GM12865 (cell line): Measurements from ENCODE around the gene E2F8.
"Not testable (repeated sequence)": the region's sequence is repeated elsewhere in the genome, so short reads cannot be mapped to it uniquely, and the experiment has no call there.

Experiments
- DNase-seq: peaks from one replicate; pipeline ENCODE4 v3.0.0; 2010; ENCODE audit warnings: low read depth
- H3K4me3 ChIP-seq: 2 replicates; pipeline ENCODE4 v1.5.1; 2011; ENCODE audit warnings: mild to moderate bottlenecking, low read depth, low read length, control low read depth
- TF ChIP-seq, protein P1 (sequence below): IDR thresholded peaks from 2 replicates; pipeline ENCODE4 v1.5.1; 2011; ENCODE audit warnings: low read length, control low read depth, low read depth, inconsistent platforms; ENCODE audit not compliant: insufficient read depth; ENCODE audit errors: missing control alignments

The E2F8 gene

DNA sequence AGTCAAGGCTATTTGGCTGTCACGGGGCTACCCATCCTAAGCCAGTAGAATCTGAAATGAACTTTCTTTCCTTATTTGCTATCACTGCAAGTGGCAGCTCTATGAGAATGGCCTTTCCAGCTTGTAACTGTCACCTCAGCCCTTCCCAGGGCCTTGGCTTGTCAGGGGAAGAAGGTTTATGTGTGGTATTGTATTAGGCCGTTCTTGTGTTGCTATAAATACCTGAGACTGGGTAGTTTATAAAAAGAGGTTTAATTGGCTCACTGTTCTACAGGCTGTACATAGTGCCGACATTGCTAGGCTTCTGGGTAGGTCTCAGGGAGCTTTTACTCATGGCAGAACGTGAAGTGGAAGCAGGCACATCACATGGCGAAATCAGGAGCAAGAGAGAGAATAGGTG is 26.8 kb upstream of the E2F8 start:
- no peak overlapping the region for H3K4me3 ChIP-seq
- TF ChIP-seq, protein P1, sequence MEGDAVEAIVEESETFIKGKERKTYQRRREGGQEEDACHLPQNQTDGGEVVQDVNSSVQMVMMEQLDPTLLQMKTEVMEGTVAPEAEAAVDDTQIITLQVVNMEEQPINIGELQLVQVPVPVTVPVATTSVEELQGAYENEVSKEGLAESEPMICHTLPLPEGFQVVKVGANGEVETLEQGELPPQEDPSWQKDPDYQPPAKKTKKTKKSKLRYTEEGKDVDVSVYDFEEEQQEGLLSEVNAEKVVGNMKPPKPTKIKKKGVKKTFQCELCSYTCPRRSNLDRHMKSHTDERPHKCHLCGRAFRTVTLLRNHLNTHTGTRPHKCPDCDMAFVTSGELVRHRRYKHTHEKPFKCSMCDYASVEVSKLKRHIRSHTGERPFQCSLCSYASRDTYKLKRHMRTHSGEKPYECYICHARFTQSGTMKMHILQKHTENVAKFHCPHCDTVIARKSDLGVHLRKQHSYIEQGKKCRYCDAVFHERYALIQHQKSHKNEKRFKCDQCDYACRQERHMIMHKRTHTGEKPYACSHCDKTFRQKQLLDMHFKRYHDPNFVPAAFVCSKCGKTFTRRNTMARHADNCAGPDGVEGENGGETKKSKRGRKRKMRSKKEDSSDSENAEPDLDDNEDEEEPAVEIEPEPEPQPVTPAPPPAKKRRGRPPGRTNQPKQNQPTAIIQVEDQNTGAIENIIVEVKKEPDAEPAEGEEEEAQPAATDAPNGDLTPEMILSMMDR: no peak
- DNase-seq: no peak

GRCh38 chr11:19263333-19263732 is 22.6 kb upstream of the E2F8 start:
- no peak overlapping the region for H3K4me3 ChIP-seq
- no peak for DNase-seq
- TF ChIP-seq, protein P1: no peak

GRCh38 chr11:19259487-19260345 is 19.0 kb upstream of the E2F8 start:
- peak; percentile 71 for DNase-seq
- no peak overlapping the region for H3K4me3 ChIP-seq
- TF ChIP-seq, protein P1: peak; percentile 94

GRCh38 chr11:19258641-19259230 is 18.0 kb upstream of the E2F8 start:
- H3K4me3 ChIP-seq: no peak overlapping the region
- no peak for DNase-seq
- TF ChIP-seq, protein P1: no peak

GRCh38 chr11:19254441-19254840 is 13.7 kb upstream of the E2F8 start:
- not testable (repeated sequence) for DNase-seq

GRCh38 chr11:19253817-19254216 is 13.1 kb upstream of the E2F8 start:
- DNase-seq: no peak
- TF ChIP-seq, protein P1: no peak
- H3K4me3 ChIP-seq: no peak overlapping the region

More at GRCh38 chr11:19254441-19254840, 13.7 kb upstream of the E2F8 start:
- not testable (repeated sequence) for H3K4me3 ChIP-seq

DNA sequence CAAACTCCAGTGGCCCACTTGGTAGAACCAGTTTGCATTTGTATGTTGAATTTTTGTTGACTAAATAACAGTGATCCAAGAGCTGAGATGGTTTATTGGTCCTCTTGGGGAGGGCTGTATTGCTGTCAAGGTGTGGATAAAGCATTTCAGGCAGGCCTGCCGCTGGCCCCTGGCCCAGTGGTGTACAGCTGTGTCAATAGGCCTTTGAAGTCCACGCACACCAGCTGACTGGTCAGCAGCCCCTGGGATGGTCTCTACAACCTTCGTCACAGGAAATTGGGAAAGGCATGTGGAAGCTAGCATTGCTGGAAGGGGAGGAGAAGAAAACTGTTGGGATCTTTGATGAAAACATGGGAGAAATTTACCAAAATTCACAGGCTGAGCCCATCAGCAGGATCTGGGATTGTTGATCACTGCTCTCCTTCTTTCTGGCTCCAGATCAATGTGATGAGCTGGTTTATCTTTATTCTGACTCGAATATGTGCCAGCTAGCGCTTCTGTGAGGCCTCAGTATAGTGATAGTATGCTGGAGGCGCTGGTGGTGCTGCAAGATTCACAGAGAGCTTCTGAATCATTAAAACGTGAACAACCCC is 12.5 kb upstream of the E2F8 start:
- TF ChIP-seq, protein P1: no peak
- H3K4me3 ChIP-seq: no peak overlapping the region
- no peak for DNase-seq
